Naive thymus-derived CD4-positive, alpha-beta T cell (primary cell): ENCODE data around the gene KLK6. TPM values are rescaled to one million over a fixed set of nuclear protein-coding genes. Genes with fewer than 3 reads are reported as not detected.

Experiments
- ATAC-seq: fragments of 150-1000 bp; cut with Tn5 transposase; 2 replicates; pipeline ENCODE4 v1.10.0; 2021; ENCODE audit warnings: mild to moderate bottlenecking, moderate library complexity
- CTCF ChIA-PET: fragments of 350-600 bp; sonication (Branson Sonifier 250); formaldehyde crosslinking; loops from one replicate; lab custom pipeline; 2021; ENCODE audit warnings: antibody characterized with exemption; lab: Charles Lee
- POLR2A ChIA-PET: fragments of 350-600 bp; sonication (Branson Sonifier 250); formaldehyde crosslinking; loops from one replicate; lab custom pipeline; 2021; ENCODE audit warnings: antibody characterized with exemption, inconsistent platforms; lab: Charles Lee
- DNase-seq, 9 donors: peaks; one replicate each; pipeline versions ENCODE4 v3.0.0 to v3.0.0-alpha.2; 2020 to 2022; ENCODE audit warnings: mixed read lengths in 1 of 9
- H3K27ac ChIP-seq: one replicate; pipeline ENCODE4 v1.7.0; 2013; ENCODE audit warnings: mild to moderate bottlenecking, low read depth, low read length, moderate library complexity
- H3K27me3 ChIP-seq, 2 donors: one replicate each; pipeline ENCODE4 v1.7.0; 2013; ENCODE audit warnings: low read length in 2 of 2, mild to moderate bottlenecking in 2 of 2, moderate library complexity in 2 of 2; ENCODE audit not compliant: control insufficient read depth in 2 of 2, insufficient read depth in 2 of 2
- H3K36me3 ChIP-seq, 3 experiments: 1 replicate in 2 of 3; 2 replicates in 1 of 3; pipeline ENCODE4 v1.7.0; 2013; ENCODE audit warnings: low read length in 3 of 3, mild to moderate bottlenecking in 3 of 3, moderate library complexity in 1 of 3; ENCODE audit not compliant: insufficient read depth in 3 of 3, control insufficient read depth in 2 of 3
- H3K4me1 ChIP-seq, 2 donors: one replicate each; pipeline ENCODE4 v1.7.0; 2013; ENCODE audit warnings: low read length in 2 of 2, mild to moderate bottlenecking in 2 of 2, moderate library complexity in 1 of 2; ENCODE audit not compliant: control insufficient read depth in 2 of 2, insufficient read depth in 2 of 2
- H3K4me3 ChIP-seq: 2 replicates; pipeline ENCODE4 v1.7.0; 2013; ENCODE audit warnings: mild to moderate bottlenecking, low read length
- H3K9me3 ChIP-seq, 3 experiments: 1 replicate in 2 of 3; 2 replicates in 1 of 3; pipeline ENCODE4 v1.7.0; 2013; ENCODE audit warnings: low read length in 3 of 3; ENCODE audit not compliant: control insufficient read depth in 2 of 3
- H3K27ac Mint-ChIP-seq, 9 donors: one replicate each; pipeline ENCODE4 v1.8.0; 2020 to 2022; ENCODE audit warnings: mixed read lengths in 9 of 9, mild to moderate bottlenecking in 8 of 9, moderate library complexity in 5 of 9, inconsistent platforms in 2 of 9
- H3K27me3 Mint-ChIP-seq, 5 donors: one replicate each; pipeline ENCODE4 v1.8.0; 2021 to 2022; ENCODE audit warnings: mixed read lengths in 5 of 5, mild to moderate bottlenecking in 1 of 5
- H3K36me3 Mint-ChIP-seq, 5 donors: one replicate each; pipeline ENCODE4 v1.8.0; 2020 to 2022; ENCODE audit warnings: mixed read lengths in 5 of 5, mild to moderate bottlenecking in 3 of 5, inconsistent platforms in 1 of 5
- H3K4me1 Mint-ChIP-seq, 7 donors: one replicate each; pipeline ENCODE4 v1.8.0; 2020 to 2022; ENCODE audit warnings: mixed read lengths in 7 of 7, mild to moderate bottlenecking in 3 of 7, inconsistent platforms in 1 of 7
- H3K4me3 Mint-ChIP-seq, 10 donors: one replicate each; pipeline ENCODE4 v1.8.0; 2020 to 2022; ENCODE audit warnings: mild to moderate bottlenecking in 10 of 10, mixed read lengths in 10 of 10, moderate library complexity in 6 of 10, inconsistent platforms in 2 of 10
- H3K9me3 Mint-ChIP-seq, 11 donors: one replicate each; pipeline ENCODE4 v1.8.0; 2020 to 2022; ENCODE audit warnings: mixed read lengths in 11 of 11, mild to moderate bottlenecking in 4 of 11, inconsistent platforms in 1 of 11, moderate library complexity in 1 of 11
- intact Hi-C, 2 donors: fragments of 100-400 bp; cut with micrococcal nuclease; formaldehyde crosslinking; loops; one replicate each; pipeline ENCODE4 v1.15.1; 2023
- polyA plus RNA-seq, 2 donors: library from polyadenylated mRNA; unstranded; fragments of 300-500 nt; fragmentation: Illumina TruSeq; gene quantifications; one replicate each; pipeline ENCODE4 v1.2.3, GENCODE V29; 2021
- total RNA-seq, 6 experiments: library from RNA in 5 of 6; stranded (reverse) in 5 of 6; gene quantifications; 1 replicate in 5 of 6; 2 replicates in 1 of 6; pipeline ENCODE4 v1.2.3 and lab custom pipeline; 2021 to 2026

KLK6 gene
- total RNA-seq, result not detected
- polyA plus RNA-seq, result not detected
- total RNA-seq (lab: John Stamatoyannopoulos, UW), result not detected

DNA sequence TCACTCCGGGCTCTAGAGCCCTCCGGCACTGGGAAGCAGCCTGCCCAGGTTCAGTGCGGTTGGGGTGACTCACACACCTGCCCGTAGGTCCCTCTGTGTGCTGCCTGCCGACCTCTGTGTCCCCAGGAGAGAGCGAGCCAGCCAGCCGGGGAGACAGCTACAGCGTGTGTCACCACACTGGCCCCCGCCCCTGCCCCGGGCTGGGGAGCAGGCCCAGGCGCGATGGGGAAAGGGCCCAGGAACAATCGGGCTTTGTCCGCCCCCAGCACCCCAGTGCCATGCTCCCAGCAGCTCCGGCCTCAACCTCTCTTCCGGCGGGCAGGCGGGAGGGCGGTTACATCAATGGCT lies at the start of gene KLK6:
Gene KLK6 (minus strand): TSS at position 179 of the 348 bp plus-strand sequence. CDS start 1,487 bp downstream, outside the sequence.
- intact Hi-C loops, result no loop called here
- DNase-seq, result no peak
- no peak for ATAC-seq

DNA sequence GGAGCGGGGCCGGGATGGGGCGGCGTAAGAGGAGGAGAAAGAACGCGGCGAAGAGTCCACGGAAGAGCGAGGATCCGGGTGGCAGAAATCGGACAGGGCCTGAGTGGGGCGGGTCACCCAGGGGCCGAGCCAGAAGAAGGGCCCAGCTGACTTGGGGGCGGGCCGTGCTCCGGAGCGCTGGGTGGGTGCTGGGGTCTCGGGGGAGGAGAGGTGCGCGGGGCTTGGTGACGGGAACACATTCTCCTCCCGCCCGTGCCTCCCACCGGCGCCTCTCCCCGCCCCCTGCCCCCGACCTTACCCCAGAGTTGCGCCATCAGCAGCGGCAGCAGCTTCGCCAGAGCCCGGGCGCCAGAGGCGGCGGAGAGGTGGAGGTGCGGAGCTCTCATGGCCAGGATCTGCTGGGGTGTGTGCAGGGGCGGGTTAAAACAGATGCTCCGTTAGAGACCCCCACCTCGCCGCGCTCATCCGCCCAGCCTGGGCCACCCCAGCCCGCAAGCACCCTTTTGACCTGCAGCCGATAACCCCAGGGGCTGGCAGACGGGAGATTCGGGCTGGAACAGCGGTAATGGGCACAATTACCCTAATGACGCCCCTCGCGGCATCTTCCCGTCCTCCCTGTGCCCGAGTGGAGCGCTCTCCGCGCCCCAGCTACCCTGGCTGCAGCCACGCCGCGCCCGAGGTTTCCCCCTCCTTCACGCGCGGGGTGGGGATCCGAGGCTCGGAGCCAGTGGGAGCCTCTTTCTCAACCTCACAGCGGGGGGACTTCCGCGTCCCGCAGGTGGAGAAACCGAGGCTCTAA lies 49.6 kb upstream of the KLK6 start:
- Mint-ChIP-seq H3K36me3 (peaks cover 0 to 7% (median 0%) of the 10 kb centered on the region in 5 donors), H3K9me3 (peaks cover 0 to 3% (median 0%) of the 10 kb centered on the region in 11 donors), H3K27ac (no peak overlapping the region), H3K27me3 (peaks cover 63 to 75% (median 66%) of the 10 kb centered on the region in 5 donors), H3K4me3 (peak overlapping the region in 8 of 10 donors; percentile 46 to 83 (median 72)), H3K4me1 (peaks cover 17 to 25% (median 23%) of the 10 kb centered on the region in 7 donors)
- Histone ChIP-seq H3K27ac (no peak overlapping the region), H3K36me3 (no peaks in the 10 kb centered on the region), H3K4me3 (no peak overlapping the region), H3K4me1 (no peaks in the 10 kb centered on the region), H3K27me3 (peaks cover 0 to 8% of the 10 kb centered on the region in 2 donors), H3K9me3 (no peaks in the 10 kb centered on the region)
- intact Hi-C loops, result no loop called here
- ChIA-PET CTCF (no interaction called here), POLR2A (no interaction called here)
- peak; percentile 14 for ATAC-seq
- no peak for DNase-seq

More for the DNA sequence above, at the start of gene KLK6:
- Mint-ChIP-seq H3K36me3 (no peaks in the 10 kb centered on the region), H3K4me1 (peaks cover 0 to 6% (median 0%) of the 10 kb centered on the region in 7 donors), H3K4me3 (no peak within 1 kb of the TSS), H3K9me3 (peaks cover 0 to 4% (median 0%) of the 10 kb centered on the region in 11 donors), H3K27me3 (peaks cover 10 to 79% (median 61%) of the 10 kb centered on the region in 5 donors), H3K27ac (peak within 1 kb of the TSS in 1 of 9 donors; percentile 26)
- no peaks in the 10 kb centered on the region for H3K9me3 ChIP-seq
- CTCF ChIA-PET, result no interaction called here
- POLR2A ChIA-PET, result no interaction called here
- no peaks in the 10 kb centered on the region for H3K4me1 ChIP-seq
- no peaks in the 10 kb centered on the region for H3K27me3 ChIP-seq
- H3K4me3 ChIP-seq, result no peak within 1 kb of the TSS
- no peaks in the 10 kb centered on the region for H3K36me3 ChIP-seq
- no peak within 1 kb of the TSS for H3K27ac ChIP-seq

DNA sequence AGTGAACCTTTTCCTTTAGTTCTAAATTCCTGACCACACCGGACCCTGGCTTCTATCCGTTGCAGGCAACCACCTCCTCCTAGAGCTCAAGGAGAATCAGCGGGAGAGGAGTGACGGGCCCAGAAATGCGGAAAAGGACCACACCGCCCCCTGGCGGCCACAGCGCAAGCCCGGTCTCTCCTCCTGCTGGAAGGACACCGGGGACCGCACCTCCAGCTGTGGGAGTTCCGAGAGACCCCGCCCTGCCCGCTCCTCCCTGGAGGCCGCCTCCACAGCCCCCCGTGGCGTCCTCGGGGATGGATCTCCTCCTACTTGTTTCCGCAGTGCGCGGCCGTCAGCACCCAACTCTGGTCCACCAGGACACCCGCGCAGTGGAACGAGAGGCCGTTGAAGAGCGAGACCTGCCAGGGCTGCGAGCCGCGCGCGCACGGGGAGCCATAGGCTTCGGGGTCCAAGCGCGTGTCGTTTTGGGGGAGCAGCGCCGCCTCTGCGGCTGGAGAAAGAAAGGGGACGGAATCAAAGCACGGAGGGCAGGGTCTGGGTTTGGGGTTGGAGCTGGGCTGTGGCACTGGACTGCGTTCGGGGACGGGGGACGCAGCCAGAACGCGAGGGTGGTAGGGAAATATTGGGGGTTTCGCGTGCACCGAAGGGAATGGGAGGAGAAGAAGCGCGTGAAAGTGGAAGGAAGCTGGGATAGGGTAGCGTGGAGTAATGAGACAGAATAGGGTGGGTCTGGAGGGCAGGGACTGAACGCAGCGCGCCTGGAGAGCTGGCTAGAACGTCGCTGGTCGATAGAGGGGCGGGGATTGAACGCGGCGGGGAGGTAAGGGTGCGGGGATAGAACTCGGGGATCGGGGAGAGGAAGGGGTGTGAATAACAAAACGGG lies 47.6 kb upstream of the KLK6 start:
- Mint-ChIP-seq H3K27me3 (peaks cover 60 to 71% (median 65%) of the 10 kb centered on the region in 5 donors), H3K4me1 (peaks cover 17 to 25% (median 23%) of the 10 kb centered on the region in 7 donors), H3K36me3 (peaks cover 0 to 7% (median 0%) of the 10 kb centered on the region in 5 donors), H3K27ac (peak overlapping the region in 1 of 9 donors; percentile 38), H3K9me3 (peaks cover 0 to 3% (median 0%) of the 10 kb centered on the region in 11 donors), H3K4me3 (peak overlapping the region in 6 of 10 donors; percentile 53 to 83 (median 70))
- no peak overlapping the region for H3K27ac ChIP-seq
- H3K9me3 ChIP-seq, result no peaks in the 10 kb centered on the region
- intact Hi-C loops, result no loop called here
- no peaks in the 10 kb centered on the region for H3K4me1 ChIP-seq
- H3K4me3 ChIP-seq, result no peak overlapping the region
- POLR2A ChIA-PET, result no interaction called here
- CTCF ChIA-PET, result interaction anchor here (1.0 to 1.1 kb wide), 2 partner anchors 35 to 78 kb away, joined by 3 to 4 read pairs; no protein-coding TSS in a partner anchor
- DNase-seq (peak in 2 of 9 donors; percentile 26 to 38), ATAC-seq (peak; percentile 40)
- H3K36me3 ChIP-seq, result no peaks in the 10 kb centered on the region
- peaks cover 0 to 8% of the 10 kb centered on the region in 2 donors for H3K27me3 ChIP-seq

DNA sequence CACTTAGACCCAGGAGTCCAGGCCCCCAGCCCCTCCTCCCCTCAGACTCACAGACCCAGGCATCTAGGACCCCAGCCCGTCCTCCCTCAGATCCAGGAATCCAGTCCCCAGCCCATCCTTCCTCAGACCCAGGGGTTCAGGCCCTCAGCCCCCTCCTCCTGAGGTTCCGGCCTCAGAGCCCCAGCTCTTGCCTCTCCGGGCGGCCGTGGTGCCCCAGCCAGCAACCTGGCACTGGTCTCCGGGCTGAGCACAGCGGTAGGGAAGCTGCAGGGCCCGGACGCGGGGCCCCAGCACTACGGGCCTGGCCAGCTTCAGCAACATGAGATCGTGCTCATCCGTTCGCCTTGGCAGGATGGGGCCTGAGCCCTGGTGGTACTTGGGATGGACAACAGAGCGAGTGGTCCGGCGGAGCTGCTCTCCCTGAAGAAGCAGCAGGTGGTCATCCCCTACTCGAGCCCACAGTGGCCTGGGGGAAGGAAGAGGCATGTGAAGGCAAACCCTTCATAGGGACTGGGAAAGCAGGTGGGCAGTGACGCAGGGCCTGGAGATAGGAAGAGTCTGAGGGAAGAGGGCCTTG lies 46.4 kb upstream of the KLK6 start:
- ATAC-seq (no peak), DNase-seq (no peak)
- no peaks in the 10 kb centered on the region for H3K9me3 ChIP-seq
- Mint-ChIP-seq H3K4me1 (peaks cover 17 to 25% (median 23%) of the 10 kb centered on the region in 7 donors), H3K36me3 (peaks cover 0 to 7% (median 0%) of the 10 kb centered on the region in 5 donors), H3K27ac (no peak overlapping the region), H3K9me3 (peaks cover 0 to 3% (median 0%) of the 10 kb centered on the region in 11 donors), H3K27me3 (peaks cover 60 to 76% (median 64%) of the 10 kb centered on the region in 5 donors), H3K4me3 (peak overlapping the region in 2 of 10 donors; percentile 19 to 54)
- H3K36me3 ChIP-seq, result no peaks in the 10 kb centered on the region
- H3K4me3 ChIP-seq, result no peak overlapping the region
- H3K27me3 ChIP-seq, result peaks cover 0 to 8% of the 10 kb centered on the region in 2 donors
- ChIA-PET POLR2A (no interaction called here), CTCF (no interaction called here)
- intact Hi-C loops, result no loop called here
- H3K27ac ChIP-seq, result no peak overlapping the region
- H3K4me1 ChIP-seq, result no peaks in the 10 kb centered on the region

DNA sequence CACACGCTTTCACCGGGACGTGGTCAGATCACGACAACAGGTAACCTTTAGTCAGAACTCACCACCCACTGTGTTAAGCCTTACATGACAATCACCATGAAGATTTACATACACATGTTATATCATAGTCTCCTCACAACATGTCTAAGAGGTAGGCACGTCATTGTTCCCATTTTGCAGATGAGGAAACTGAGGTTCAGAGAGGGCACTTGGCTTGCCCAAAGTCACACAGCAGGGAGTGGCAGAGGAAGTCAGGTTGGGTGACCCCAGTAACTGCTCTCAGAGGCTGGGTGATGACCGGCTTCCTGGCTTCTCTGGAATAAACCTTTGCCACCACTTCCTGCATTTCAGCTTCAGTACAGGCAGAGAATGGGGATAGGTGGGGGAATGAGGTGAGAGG lies 44.9 kb upstream of the KLK6 start:
- ChIA-PET POLR2A (no interaction called here), CTCF (no interaction called here)
- peaks cover 0 to 8% of the 10 kb centered on the region in 2 donors for H3K27me3 ChIP-seq
- no peak overlapping the region for H3K4me3 Mint-ChIP-seq
- peaks cover 0 to 7% (median 0%) of the 10 kb centered on the region in 5 donors for H3K36me3 Mint-ChIP-seq
- peak overlapping the region in 1 of 9 donors; percentile 2 for H3K27ac Mint-ChIP-seq
- intact Hi-C loops, result no loop called here
- DNase-seq (no peak), ATAC-seq (no peak)
- no peaks in the 10 kb centered on the region for H3K36me3 ChIP-seq
- no peak overlapping the region for H3K27ac ChIP-seq
- H3K9me3 ChIP-seq, result no peaks in the 10 kb centered on the region
- H3K27me3 Mint-ChIP-seq, result peaks cover 48 to 79% (median 63%) of the 10 kb centered on the region in 5 donors
- H3K4me1 Mint-ChIP-seq, result peaks cover 13 to 20% (median 17%) of the 10 kb centered on the region in 7 donors
- H3K4me1 ChIP-seq, result no peaks in the 10 kb centered on the region
- peaks cover 0 to 3% (median 0%) of the 10 kb centered on the region in 11 donors for H3K9me3 Mint-ChIP-seq
- H3K4me3 ChIP-seq, result no peak overlapping the region

DNA sequence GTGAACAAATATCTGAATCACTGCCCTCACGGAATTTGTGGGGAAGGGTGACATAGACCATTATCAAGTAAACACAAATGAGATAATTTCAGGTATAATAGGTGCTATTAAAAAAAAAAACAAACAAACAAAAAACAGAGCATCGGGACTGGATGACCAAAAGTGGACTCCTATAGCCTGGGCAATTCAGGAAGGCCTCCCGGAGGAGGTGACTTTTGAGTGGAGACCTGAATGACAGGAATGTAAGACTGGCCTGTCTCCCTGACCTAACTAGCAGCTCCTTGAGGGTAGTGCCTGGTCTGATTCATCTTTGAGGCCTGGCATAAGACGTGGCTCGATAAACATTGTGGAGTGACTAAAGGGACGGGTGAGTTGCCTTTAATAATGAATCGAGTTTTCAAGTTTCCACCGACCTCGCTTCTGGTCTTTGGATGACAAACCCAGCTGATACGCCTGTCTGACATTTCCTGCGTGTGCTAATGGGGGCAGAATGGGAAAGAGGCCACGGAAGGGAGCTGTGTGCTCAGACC lies 43.3 kb upstream of the KLK6 start:
- no peaks in the 10 kb centered on the region for H3K36me3 ChIP-seq
- Mint-ChIP-seq H3K4me3 (no peak overlapping the region), H3K36me3 (peaks cover 0 to 6% (median 0%) of the 10 kb centered on the region in 5 donors), H3K27me3 (peaks cover 35 to 76% (median 54%) of the 10 kb centered on the region in 5 donors), H3K9me3 (peaks cover 0 to 3% (median 0%) of the 10 kb centered on the region in 11 donors), H3K27ac (no peak overlapping the region), H3K4me1 (peaks cover 5 to 11% (median 8%) of the 10 kb centered on the region in 7 donors)
- no peak overlapping the region for H3K4me3 ChIP-seq
- H3K27ac ChIP-seq, result no peak overlapping the region
- ATAC-seq (no peak), DNase-seq (no peak)
- intact Hi-C loops, result no loop called here
- H3K9me3 ChIP-seq, result no peaks in the 10 kb centered on the region
- H3K4me1 ChIP-seq, result no peaks in the 10 kb centered on the region
- CTCF ChIA-PET, result interaction anchor here (0.7 kb wide), 1 partner anchor 149 kb away, joined by 3 read pairs; no protein-coding TSS in a partner anchor
- POLR2A ChIA-PET, result no interaction called here
- peaks cover 0 to 8% of the 10 kb centered on the region in 2 donors for H3K27me3 ChIP-seq
